Esophagus muscularis mucosa (tissue), 4 donors: ENCODE measurements around the gene EPHA4. TPM values are rescaled to one million over a fixed set of nuclear protein-coding genes. Genes with fewer than 3 reads are reported as not detected.

Source experiments
- DNase-seq: peaks from one replicate; pipeline ENCODE4 v3.0.0-alpha.2; 2017; ENCODE audit errors: extremely low spot score
- H3K27ac ChIP-seq, 4 donors: fragments of 200-600 bp; sonication (generic); replicated peaks in 1 of 4; 1 replicate in 3 of 4; 2 replicates in 1 of 4; pipeline ENCODE4 v1.5.1; 2016 to 2019; ENCODE audit warnings: mild to moderate bottlenecking in 1 of 4
- H3K27me3 ChIP-seq, 4 donors: fragments of 200-600 bp; sonication (generic); one replicate each; pipeline versions ENCODE4 v1.5.1 to v1.6.0; 2016 to 2019
- H3K36me3 ChIP-seq, 4 donors: fragments of 200-600 bp; sonication (generic); one replicate each; pipeline ENCODE4 v1.5.1; 2016 to 2019
- H3K4me1 ChIP-seq, 4 donors: fragments of 200-600 bp; sonication (generic); one replicate each; pipeline ENCODE4 v1.5.1; 2016 to 2019
- H3K4me3 ChIP-seq, 4 donors: fragments of 200-600 bp; sonication (generic); 1 replicate in 2 of 4; 2 replicates in 2 of 4; pipeline ENCODE4 v1.5.1; 2016 to 2019; ENCODE audit warnings: mild to moderate bottlenecking in 4 of 4, moderate library complexity in 1 of 4
- H3K9me3 ChIP-seq, 4 donors: fragments of 200-600 bp; sonication (generic); 1 replicate in 3 of 4; 2 replicates in 1 of 4; pipeline ENCODE4 v1.5.1; 2016 to 2019
- EP300 ChIP-seq: sonication (generic); formaldehyde crosslinking; IDR thresholded peaks from one replicate; pipeline ENCODE4 v1.6.1; 2017; ENCODE audit warnings: antibody characterized with exemption
- POLR2A ChIP-seq: fragments of 450-650 bp; IDR thresholded peaks from one replicate; pipeline ENCODE4 v1.6.1; 2017; ENCODE audit warnings: antibody characterized with exemption, moderate library complexity, mild to moderate bottlenecking, low read depth
- POLR2AphosphoS5 ChIP-seq, 2 donors: sonication (generic); formaldehyde crosslinking; IDR thresholded peaks; one replicate each; pipeline ENCODE4 v1.6.1; 2017; ENCODE audit warnings: antibody characterized with exemption in 2 of 2
- WGBS: methylation state at CpG from one replicate; pipeline ENCODE4 v1.1.5; 2018; 5-methylcytosine and 5-hydroxymethylcytosine counted together
- intact Hi-C: fragments of 100-400 bp; cut with DNase I; formaldehyde crosslinking; loops from one replicate; pipeline ENCODE4 v1.15.1; 2023
- total RNA-seq, 4 donors: library from RNA; depleted of rRNA; stranded (reverse); fragments of >200 nt; gene quantifications; one replicate each; pipeline versions ENCODE4 v1.1.0 to v1.2.1, GENCODE V29; 2016
- TF ChIP-seq, protein P1 (sequence below), 3 experiments: fragments of 200-600 bp in 2 of 3; fragments of 450-650 bp in 1 of 3; sonication (generic) in 2 of 3; IDR thresholded peaks; one replicate each; pipeline ENCODE4 v1.5.1; 2017 to 2019; ENCODE audit warnings: antibody characterized with exemption in 3 of 3, mild to moderate bottlenecking in 2 of 3, moderate library complexity in 1 of 3

EPHA4 gene
- total RNA-seq, 4 donors from 2014 or later: 15.4 to 25.9 (median 20.2) TPM

GRCh38 chr2:221477714-221478484 lies 94.2 kb downstream of the EPHA4 start:
- H3K27me3 ChIP-seq: no peaks in the 10 kb centered on the region
- no peaks in the 10 kb centered on the region for H3K36me3 ChIP-seq
- DNase-seq: no peak
- no peak overlapping the region for H3K4me3 ChIP-seq
- H3K27ac ChIP-seq: peak overlapping the region in 1 of 4 donors; percentile 11
- intact Hi-C loops: no loop called here
- 41% methylated on average over 8 of the region's 8 CpGs for WGBS
- peaks cover 0 to 31% (median 26%) of the 10 kb centered on the region in 4 donors for H3K4me1 ChIP-seq
- no peak for TF ChIP-seq EP300
- TF ChIP-seq, protein P1, sequence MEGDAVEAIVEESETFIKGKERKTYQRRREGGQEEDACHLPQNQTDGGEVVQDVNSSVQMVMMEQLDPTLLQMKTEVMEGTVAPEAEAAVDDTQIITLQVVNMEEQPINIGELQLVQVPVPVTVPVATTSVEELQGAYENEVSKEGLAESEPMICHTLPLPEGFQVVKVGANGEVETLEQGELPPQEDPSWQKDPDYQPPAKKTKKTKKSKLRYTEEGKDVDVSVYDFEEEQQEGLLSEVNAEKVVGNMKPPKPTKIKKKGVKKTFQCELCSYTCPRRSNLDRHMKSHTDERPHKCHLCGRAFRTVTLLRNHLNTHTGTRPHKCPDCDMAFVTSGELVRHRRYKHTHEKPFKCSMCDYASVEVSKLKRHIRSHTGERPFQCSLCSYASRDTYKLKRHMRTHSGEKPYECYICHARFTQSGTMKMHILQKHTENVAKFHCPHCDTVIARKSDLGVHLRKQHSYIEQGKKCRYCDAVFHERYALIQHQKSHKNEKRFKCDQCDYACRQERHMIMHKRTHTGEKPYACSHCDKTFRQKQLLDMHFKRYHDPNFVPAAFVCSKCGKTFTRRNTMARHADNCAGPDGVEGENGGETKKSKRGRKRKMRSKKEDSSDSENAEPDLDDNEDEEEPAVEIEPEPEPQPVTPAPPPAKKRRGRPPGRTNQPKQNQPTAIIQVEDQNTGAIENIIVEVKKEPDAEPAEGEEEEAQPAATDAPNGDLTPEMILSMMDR (IDR thresholded peaks at IDR 0.05): no peak
- no peak for TF ChIP-seq POLR2A
- no peak for TF ChIP-seq POLR2AphosphoS5 (IDR thresholded peaks at IDR 0.05)
- no peaks in the 10 kb centered on the region for H3K9me3 ChIP-seq

DNA sequence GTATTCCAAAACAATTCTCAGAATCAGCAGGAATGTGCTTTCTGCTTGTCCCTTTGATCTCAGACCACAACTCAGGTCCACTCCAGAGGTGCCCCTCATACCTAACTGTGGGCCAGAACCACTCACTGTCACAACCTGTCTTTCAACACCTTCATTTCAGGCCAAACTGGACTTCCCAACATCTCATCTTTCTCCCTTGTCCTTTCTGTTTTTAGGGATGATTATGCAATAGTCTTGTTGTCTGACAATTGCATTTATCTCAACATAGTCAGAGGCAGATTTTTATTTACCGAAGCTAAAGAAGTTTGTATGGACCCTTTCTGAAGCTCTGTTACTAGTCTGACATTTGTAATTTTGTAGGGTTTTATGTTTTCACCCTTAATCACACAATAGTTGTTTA lies 95.9 kb downstream of the EPHA4 start:
- peaks cover 0 to 31% (median 26%) of the 10 kb centered on the region in 4 donors for H3K4me1 ChIP-seq
- no peaks in the 10 kb centered on the region for H3K36me3 ChIP-seq
- H3K4me3 ChIP-seq: no peak overlapping the region
- 94% methylated on average over 1 of the region's 1 CpG for WGBS
- TF ChIP-seq POLR2A: no peak
- no peak for TF ChIP-seq EP300
- TF ChIP-seq POLR2AphosphoS5 (IDR thresholded peaks at IDR 0.05): no peak
- TF ChIP-seq, protein P1 (IDR thresholded peaks at IDR 0.05): no peak
- H3K27ac ChIP-seq: no peak overlapping the region
- no peaks in the 10 kb centered on the region for H3K27me3 ChIP-seq
- no peaks in the 10 kb centered on the region for H3K9me3 ChIP-seq
- DNase-seq: no peak
- intact Hi-C loops: no loop called here

DNA sequence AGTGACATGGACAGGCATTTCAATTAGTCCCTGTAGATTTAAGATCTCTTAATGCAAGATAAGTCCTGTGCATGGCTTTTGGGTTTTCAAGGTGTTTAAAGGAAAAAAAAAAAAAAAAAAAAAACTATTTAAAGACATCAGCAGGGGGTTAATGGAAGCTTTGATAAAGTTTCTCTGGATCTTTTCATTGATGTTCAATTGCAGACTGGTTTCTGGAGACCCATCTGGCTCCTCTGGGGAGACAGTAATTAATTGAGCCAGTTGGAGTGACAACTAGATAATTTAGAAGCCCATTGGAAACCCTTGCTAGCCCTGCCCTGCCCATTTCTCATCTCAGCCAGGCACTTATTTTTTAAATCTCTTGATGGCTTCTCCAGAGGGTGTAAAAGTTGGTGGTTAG lies 98.7 kb downstream of the EPHA4 start:
- H3K27me3 ChIP-seq: no peaks in the 10 kb centered on the region
- H3K4me1 ChIP-seq: peaks cover 0 to 15% (median 13%) of the 10 kb centered on the region in 4 donors
- H3K27ac ChIP-seq: no peak overlapping the region
- H3K9me3 ChIP-seq: no peaks in the 10 kb centered on the region
- TF ChIP-seq EP300: no peak
- no peak for TF ChIP-seq POLR2A
- TF ChIP-seq, protein P1 (IDR thresholded peaks at IDR 0.05): no peak
- TF ChIP-seq POLR2AphosphoS5 (IDR thresholded peaks at IDR 0.05): no peak
- DNase-seq: no peak
- H3K36me3 ChIP-seq: no peaks in the 10 kb centered on the region
- H3K4me3 ChIP-seq: no peak overlapping the region
- intact Hi-C loops: no loop called here

GRCh38 chr2:221468317-221468716 lies 103.8 kb downstream of the EPHA4 start:
- no peak overlapping the region for H3K27ac ChIP-seq
- TF ChIP-seq, protein P1 (IDR thresholded peaks at IDR 0.05): no peak
- TF ChIP-seq POLR2AphosphoS5 (IDR thresholded peaks at IDR 0.05): no peak
- TF ChIP-seq EP300: no peak
- TF ChIP-seq POLR2A: no peak
- H3K36me3 ChIP-seq: no peaks in the 10 kb centered on the region
- WGBS: 34% methylated on average over 2 of the region's 2 CpGs
- intact Hi-C loops: no loop called here
- no peak for DNase-seq
- H3K4me3 ChIP-seq: no peak overlapping the region
- H3K4me1 ChIP-seq: peaks cover 0 to 16% (median 7%) of the 10 kb centered on the region in 4 donors
- no peaks in the 10 kb centered on the region for H3K9me3 ChIP-seq
- no peaks in the 10 kb centered on the region for H3K27me3 ChIP-seq
